PC-3 (cell line): ENCODE measurements around the gene NR2C2AP.
"Not testable (repeated sequence)": the region's sequence is repeated elsewhere in the genome, so short reads cannot be mapped to it uniquely, and the experiment has no call there.

Experiments used
- EZH2 ChIP-seq: fragments of 300-600 bp; sonication (generic); IDR thresholded peaks from one replicate; pipeline ENCODE4 v1.6.1; 2017; ENCODE audit warnings: antibody characterized with exemption, mild to moderate bottlenecking, low read length; ENCODE audit not compliant: unreplicated experiment
- TF ChIP-seq, protein P1 (sequence below): fragments of 300-600 bp; sonication (generic); conservative IDR thresholded peaks from 2 replicates; pipeline ENCODE4 v1.5.1; 2017; ENCODE audit warnings: antibody characterized with exemption, low read depth, mild to moderate bottlenecking, low read length

DNA sequence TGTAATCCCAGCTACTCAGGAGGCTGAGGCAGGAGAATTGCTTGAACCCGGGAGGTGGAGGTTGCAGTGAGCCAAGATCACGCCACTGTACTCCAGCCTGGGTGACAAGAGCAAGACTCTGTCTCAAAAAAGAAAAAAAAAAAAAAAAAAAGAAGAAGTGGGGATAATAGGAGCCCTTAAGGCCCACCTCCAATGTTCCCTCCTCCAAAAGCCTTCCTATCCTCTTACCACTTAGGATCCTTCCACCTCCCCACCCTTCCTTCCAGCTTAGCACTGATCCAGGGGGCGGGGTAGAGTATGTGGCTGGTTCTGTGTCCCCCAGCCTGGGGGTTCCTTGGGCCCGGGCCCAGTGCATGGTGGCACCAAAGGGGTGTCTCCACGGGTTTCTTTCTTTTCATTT lies 30.0 kb downstream of the NR2C2AP start:
- TF ChIP-seq, protein P1, sequence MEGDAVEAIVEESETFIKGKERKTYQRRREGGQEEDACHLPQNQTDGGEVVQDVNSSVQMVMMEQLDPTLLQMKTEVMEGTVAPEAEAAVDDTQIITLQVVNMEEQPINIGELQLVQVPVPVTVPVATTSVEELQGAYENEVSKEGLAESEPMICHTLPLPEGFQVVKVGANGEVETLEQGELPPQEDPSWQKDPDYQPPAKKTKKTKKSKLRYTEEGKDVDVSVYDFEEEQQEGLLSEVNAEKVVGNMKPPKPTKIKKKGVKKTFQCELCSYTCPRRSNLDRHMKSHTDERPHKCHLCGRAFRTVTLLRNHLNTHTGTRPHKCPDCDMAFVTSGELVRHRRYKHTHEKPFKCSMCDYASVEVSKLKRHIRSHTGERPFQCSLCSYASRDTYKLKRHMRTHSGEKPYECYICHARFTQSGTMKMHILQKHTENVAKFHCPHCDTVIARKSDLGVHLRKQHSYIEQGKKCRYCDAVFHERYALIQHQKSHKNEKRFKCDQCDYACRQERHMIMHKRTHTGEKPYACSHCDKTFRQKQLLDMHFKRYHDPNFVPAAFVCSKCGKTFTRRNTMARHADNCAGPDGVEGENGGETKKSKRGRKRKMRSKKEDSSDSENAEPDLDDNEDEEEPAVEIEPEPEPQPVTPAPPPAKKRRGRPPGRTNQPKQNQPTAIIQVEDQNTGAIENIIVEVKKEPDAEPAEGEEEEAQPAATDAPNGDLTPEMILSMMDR: not testable (repeated sequence)
- TF ChIP-seq EZH2: not testable (repeated sequence)
